Suppressor macrophage treated with lipopolysaccharide for 1 hour (primary cell): ENCODE measurements around the gene LSP1.

ENCODE experiments used
- DNase-seq, 3 donors: peaks; one replicate each; pipeline ENCODE4 v3.0.0-alpha.2; 2020 to 2022

Gene LSP1

GRCh38 chr11:1837171-1838076, 15.5 kb upstream of the LSP1 start:
- peak; percentile 71 to 79 (median 74) for DNase-seq

- no peak for DNase-seq
These were observed 14.8 kb upstream of the LSP1 start for GRCh38 chr11:1838077-1838425.

GRCh38 chr11:1838426-1839144, 14.3 kb upstream of the LSP1 start, which contains the start of gene TNNI2:
TSS of gene TNNI2 (plus strand) at chr11:1838981. CDS start at chr11:1839697, 716 bp downstream.
- DNase-seq: no peak

GRCh38 chr11:1839204-1839923, 13.5 kb upstream of the LSP1 start:
- no peak for DNase-seq

GRCh38 chr11:1839924-1840779, 12.7 kb upstream of the LSP1 start:
- peak; percentile 87 to 92 (median 89) for DNase-seq

GRCh38 chr11:1840780-1841480, 12.0 kb upstream of the LSP1 start:
- DNase-seq: no peak

GRCh38 chr11:1841511-1842148, 11.3 kb upstream of the LSP1 start:
- DNase-seq: no peak

- no peak for DNase-seq
These were observed 10.5 kb upstream of the LSP1 start for GRCh38 chr11:1842149-1843097.

GRCh38 chr11:1843098-1843473, 9.8 kb upstream of the LSP1 start:
- no peak for DNase-seq

- DNase-seq: no peak
These were observed 9.1 kb upstream of the LSP1 start for GRCh38 chr11:1843796-1844195.

- peak; percentile 67 to 78 (median 72) for DNase-seq
These were observed 8.4 kb upstream of the LSP1 start for GRCh38 chr11:1844221-1845094.

GRCh38 chr11:1845095-1845429, 7.8 kb upstream of the LSP1 start:
- DNase-seq: no peak

GRCh38 chr11:1845561-1846452, 7.1 kb upstream of the LSP1 start:
- DNase-seq: no peak

GRCh38 chr11:1846453-1846932, 6.4 kb upstream of the LSP1 start:
- no peak for DNase-seq

- DNase-seq: no peak
These were observed 5.7 kb upstream of the LSP1 start for GRCh38 chr11:1847006-1847735.

- peak; percentile 38 to 50 (median 39) for DNase-seq
These were observed 4.8 kb upstream of the LSP1 start for GRCh38 chr11:1847926-1848639.
